ENCODE results near the gene CSAD. TPM values are rescaled to one million over a fixed set of nuclear protein-coding genes. Genes with fewer than 3 reads are reported as not detected.
A peak's percentile ranks its signal among the peaks of the same experiment; 100 is the strongest.

The CSAD gene
- total and polyA plus RNA-seq, 2 experiments from 2014 or later = 3.2 to 7.1 TPM

- Histone ChIP-seq H3K4me2 (peak overlapping the region; percentile 91), H3K4me3 (peak overlapping the region; percentile 95; the same call in 1 of the 2 replicates), H2AFZ (no peak overlapping the region), H3K36me3 (ENCODE audit: insufficient read depth) (no peaks in the 10 kb centered on the region; the same call in 1 of the 2 replicates), H3K79me2 (replicated peaks; ENCODE audit: insufficient read depth) (no peaks in the 10 kb centered on the region; the same call in 1 of the 2 replicates), H4K20me1 (replicated peaks; ENCODE audit: insufficient read depth) (no peaks in the 10 kb centered on the region), H3F3A (replicated peaks; ENCODE audit: low read depth) (peaks cover 26% of the 10 kb centered on the region), H3K4me1 (ENCODE audit: insufficient read depth) (peaks cover 57% of the 10 kb centered on the region), H3K9me2 (ENCODE audit: insufficient read depth) (no peaks in the 10 kb centered on the region), H3K27ac (ENCODE audit: low read depth) (no peak overlapping the region), H3K27me3 (ENCODE audit: insufficient read depth) (peaks cover 4% of the 10 kb centered on the region; the same call in 1 of the 2 replicates)
- Mint-ChIP-seq H3K4me3 (peak overlapping the region; percentile 32; the same call in 1 of the 3 replicates), H3K27me3 (ENCODE audit: insufficient read depth, low read depth, poor library complexity) (peaks cover 27% of the 10 kb centered on the region), H3K4me1 (peaks cover 62% of the 10 kb centered on the region), H3K27ac (peak overlapping the region; percentile 50; the same call in 1 of the 2 replicates), H3K9me3 (no peaks in the 10 kb centered on the region), H3K36me3 (ENCODE audit: low read depth) (peaks cover 5% of the 10 kb centered on the region)
- TF ChIP-seq EZH2phosphoT487 (IDR thresholded peaks at IDR 0.05; ENCODE audit: unreplicated experiment) (no peak), ZNF114 (CRISPR knock-in tag; IDR thresholded peaks at IDR 0.05) (no peak), POLR2AphosphoS5 (IDR thresholded peaks at IDR 0.05; ENCODE audit: low read depth) (no peak), NANOG (IDR thresholded peaks at IDR 0.05; ENCODE audit: borderline replicate concordance) (no peak), JUNB (IDR thresholded peaks at IDR 0.05; ENCODE audit: unreplicated experiment) (no peak), ZNF331 (CRISPR knock-in tag; IDR thresholded peaks at IDR 0.05; ENCODE audit: low read depth) (no peak), CREB1 (CRISPR knock-in tag; IDR thresholded peaks at IDR 0.05; ENCODE audit: low read depth) (no peak), CTCF (conservative IDR thresholded peaks at IDR 0.05; ENCODE audit: low read depth in 2 of 2) (no peak), ZNF462 (CRISPR knock-in tag; IDR thresholded peaks at IDR 0.05) (no peak), REST (IDR thresholded peaks at IDR 0.05; ENCODE audit: unreplicated experiment) (no peak), EZH2 (IDR thresholded peaks at IDR 0.05; ENCODE audit: low read depth, unreplicated experiment) (no peak), STAT1 (IDR thresholded peaks at IDR 0.05; ENCODE audit: unreplicated experiment) (no peak), ETS1 (IDR thresholded peaks at IDR 0.05) (no peak)
- ATAC-seq (no peak), DNase-seq (ENCODE audit: low spot score) (peak; percentile 33)
Measured at GRCh38 chr12:53224897-53225634, 44.3 kb upstream of the CSAD start.
